Caco-2 (cell line): ENCODE measurements around the gene ENDOD1. TPM values are rescaled to one million over a fixed set of nuclear protein-coding genes. Genes with fewer than 3 reads are reported as not detected.

ENCODE experiments used
- BruUV-seq: library from RNA; stranded (reverse); fragments of 400-500 nt; replicated peaks from 2 replicates; lab custom pipeline; 2021; lab: Mats Ljungman, UMichigan
- CTCF ChIA-PET: fragments of 300-600 bp; sonication (Branson Sonifier 250); formaldehyde crosslinking; loops from one replicate; lab custom pipeline; 2022; ENCODE audit warnings: antibody characterized with exemption; lab: Charles Lee
- POLR2A ChIA-PET: fragments of 300-600 bp; sonication (Branson Sonifier 250); formaldehyde crosslinking; loops from one replicate; lab custom pipeline; 2022; ENCODE audit warnings: antibody characterized with exemption; lab: Charles Lee
- DNase-seq, 2 experiments: peaks; one replicate each; pipeline versions ENCODE4 v3.0.0 to v3.0.0-alpha.2; 2020 to 2022
- H3K27me3 ChIP-seq: replicated peaks from 2 replicates; pipeline ENCODE4 v1.6.0; 2011; ENCODE audit warnings: low read length; ENCODE audit not compliant: control insufficient read depth, insufficient read depth
- H3K36me3 ChIP-seq: 2 replicates; pipeline ENCODE4 v1.5.1; 2011; ENCODE audit warnings: low read length; ENCODE audit not compliant: control insufficient read depth, insufficient read depth
- H3K4me1 ChIP-seq: fragments of 250-450 bp; sonication (Bioruptor Pico); 2 replicates; pipeline ENCODE4 v1.5.1; 2020; ENCODE audit warnings: mild to moderate bottlenecking
- H3K4me3 ChIP-seq: 2 replicates; pipeline ENCODE4 v1.5.1; 2011; ENCODE audit warnings: low read depth, mild to moderate bottlenecking, control low read depth, low read length
- H3K9me3 ChIP-seq: fragments of 250-450 bp; sonication (Bioruptor Pico); 2 replicates; pipeline ENCODE4 v1.5.1; 2020; ENCODE audit warnings: mild to moderate bottlenecking, moderate library complexity
- H3K27ac Mint-ChIP-seq: one replicate; pipeline ENCODE4 v1.8.0; 2022; ENCODE audit warnings: mixed read lengths; ENCODE audit not compliant: unreplicated experiment
- H3K27me3 Mint-ChIP-seq: one replicate; pipeline ENCODE4 v1.8.0; 2022; ENCODE audit warnings: mixed read lengths; ENCODE audit not compliant: insufficient read depth, unreplicated experiment
- H3K36me3 Mint-ChIP-seq: one replicate; pipeline ENCODE4 v1.8.0; 2022; ENCODE audit warnings: mild to moderate bottlenecking, mixed read lengths; ENCODE audit not compliant: insufficient read depth, unreplicated experiment
- H3K4me1 Mint-ChIP-seq: one replicate; pipeline ENCODE4 v1.8.0; 2022; ENCODE audit warnings: low read depth, mixed read lengths; ENCODE audit not compliant: unreplicated experiment
- H3K4me3 Mint-ChIP-seq: one replicate; pipeline ENCODE4 v1.8.0; 2022; ENCODE audit warnings: mild to moderate bottlenecking, moderate library complexity, mixed read lengths; ENCODE audit not compliant: unreplicated experiment
- H3K9me3 Mint-ChIP-seq: one replicate; pipeline ENCODE4 v1.8.0; 2022; ENCODE audit warnings: mixed read lengths; ENCODE audit not compliant: unreplicated experiment
- CTCF ChIP-seq, 2 experiments: fragments of 200-600 bp in 1 of 2; IDR thresholded peaks; 1 replicate in 1 of 2; 2 replicates in 1 of 2; pipeline versions ENCODE4 v1.5.1 to v1.8.0; 2011 to 2022; ENCODE audit warnings: antibody characterized with exemption in 1 of 2, control low read depth in 1 of 2, inconsistent platforms in 1 of 2, low read depth in 1 of 2, low read length in 1 of 2, mild to moderate bottlenecking in 1 of 2, moderate library complexity in 1 of 2; ENCODE audit not compliant: insufficient read depth in 1 of 2, severe bottlenecking in 1 of 2, unreplicated experiment in 1 of 2
- intact Hi-C: fragments of 100-400 bp; cut with micrococcal nuclease; formaldehyde crosslinking; loops from one replicate; pipeline ENCODE4 v1.10.0; 2022; ENCODE audit not compliant: unreplicated experiment
- total RNA-seq: library from RNA; stranded (reverse); gene quantifications from 2 replicates; pipeline ENCODE4 v1.2.3, GENCODE V29; 2022

The ENDOD1 gene
- total RNA-seq, 1 experiment from 2014 or later, result 22.7 TPM

GRCh38 chr11:95085117-95085816 is 4.4 kb upstream of the ENDOD1 start:
- no peaks in the 10 kb centered on the region for H3K27me3 ChIP-seq
- no peaks in the 10 kb centered on the region for H3K9me3 ChIP-seq
- Mint-ChIP-seq H3K36me3 (peaks cover 10% of the 10 kb centered on the region), H3K27me3 (peaks cover 5% of the 10 kb centered on the region), H3K4me1 (peaks cover under 1% of the 10 kb centered on the region), H3K4me3 (no peak overlapping the region), H3K27ac (no peak overlapping the region), H3K9me3 (no peaks in the 10 kb centered on the region)
- intact Hi-C loops, result no loop called here
- peaks cover 16% of the 10 kb centered on the region for H3K4me1 ChIP-seq
- no peak for TF ChIP-seq CTCF (IDR thresholded peaks at IDR 0.05; ENCODE audit: insufficient read depth in 1 of 2, low read depth in 1 of 2, low read length in 1 of 2, severe bottlenecking in 1 of 2, unreplicated experiment in 1 of 2)
- H3K4me3 ChIP-seq, result no peak overlapping the region
- no peaks in the 10 kb centered on the region for H3K36me3 ChIP-seq
- POLR2A ChIA-PET, result no interaction called here
- no peak for DNase-seq
- CTCF ChIA-PET, result no interaction called here
- BruUV-seq, result no TSS peak

GRCh38 chr11:95086151-95086550 is 3.5 kb upstream of the ENDOD1 start:
- no peaks in the 10 kb centered on the region for H3K9me3 Mint-ChIP-seq
- no peak overlapping the region for H3K27ac Mint-ChIP-seq
- H3K4me1 ChIP-seq, result peaks cover 19% of the 10 kb centered on the region
- no peaks in the 10 kb centered on the region for H3K36me3 ChIP-seq
- no peak overlapping the region for H3K4me3 Mint-ChIP-seq
- intact Hi-C loops, result no loop called here
- H3K27me3 ChIP-seq, result no peaks in the 10 kb centered on the region
- H3K36me3 Mint-ChIP-seq, result peaks cover 10% of the 10 kb centered on the region
- no peak for DNase-seq
- ChIA-PET POLR2A (no interaction called here), CTCF (no interaction called here)
- no peak overlapping the region for H3K4me3 ChIP-seq
- H3K4me1 Mint-ChIP-seq, result peaks cover 6% of the 10 kb centered on the region
- no peaks in the 10 kb centered on the region for H3K9me3 ChIP-seq
- TF ChIP-seq CTCF (IDR thresholded peaks at IDR 0.05; ENCODE audit: insufficient read depth in 1 of 2, low read depth in 1 of 2, low read length in 1 of 2, severe bottlenecking in 1 of 2, unreplicated experiment in 1 of 2), result no peak
- peaks cover 5% of the 10 kb centered on the region for H3K27me3 Mint-ChIP-seq
- no TSS peak for BruUV-seq

GRCh38 chr11:95086836-95087570 is 2.6 kb upstream of the ENDOD1 start:
- Histone ChIP-seq H3K9me3 (no peaks in the 10 kb centered on the region), H3K4me3 (no peak overlapping the region), H3K4me1 (peaks cover 21% of the 10 kb centered on the region), H3K36me3 (no peaks in the 10 kb centered on the region), H3K27me3 (no peaks in the 10 kb centered on the region)
- ChIA-PET POLR2A (no interaction called here), CTCF (no interaction called here)
- Mint-ChIP-seq H3K27ac (no peak overlapping the region), H3K9me3 (no peaks in the 10 kb centered on the region), H3K27me3 (peaks cover 5% of the 10 kb centered on the region), H3K36me3 (peaks cover 10% of the 10 kb centered on the region), H3K4me1 (peaks cover 13% of the 10 kb centered on the region), H3K4me3 (no peak overlapping the region)
- no peak for TF ChIP-seq CTCF (IDR thresholded peaks at IDR 0.05; ENCODE audit: insufficient read depth in 1 of 2, low read depth in 1 of 2, low read length in 1 of 2, severe bottlenecking in 1 of 2, unreplicated experiment in 1 of 2)
- DNase-seq, result no peak
- BruUV-seq, result no TSS peak
- intact Hi-C loops, result no loop called here
